H1 (cell line): Measurements from ENCODE around the gene TMEM255B. TPM values are rescaled to one million over a fixed set of nuclear protein-coding genes. Genes with fewer than 3 reads are reported as not detected.

ENCODE experiments used
- CTCF ChIA-PET: fragments of 300-600 bp; sonication (Branson Sonifier 250); formaldehyde crosslinking; loops from one replicate; lab custom pipeline; 2021; ENCODE audit not compliant: partially characterized antibody; lab: Charles Lee
- POLR2A ChIA-PET: fragments of 300-600 bp; sonication (Branson Sonifier 250); formaldehyde crosslinking; loops from one replicate; lab custom pipeline; 2021; ENCODE audit warnings: inconsistent platforms; ENCODE audit not compliant: partially characterized antibody; lab: Charles Lee
- DNase-seq, 2 experiments: peaks; one replicate each; pipeline versions ENCODE4 v3.0.0 to v3.0.0-alpha.2; 2010 to 2022; ENCODE audit warnings: low spot score in 2 of 2, low read depth in 1 of 2, mixed read lengths in 1 of 2
- FAIRE-seq: peaks from 2 replicates; lab custom pipeline; 2011; peaks lifted over from hg19 to GRCh38; lab: Jason Lieb, UNC
- H2AFZ ChIP-seq: 2 replicates; pipeline ENCODE4 v1.8.1; 2012; ENCODE audit warnings: low read length, inconsistent platforms
- H2AK5ac ChIP-seq: 2 replicates; pipeline ENCODE4 v1.6.1; 2013; ENCODE audit warnings: low read depth, low read length
- H2BK120ac ChIP-seq: replicated peaks from 2 replicates; pipeline ENCODE3; 2013; ENCODE audit warnings: low read depth, low read length, inconsistent platforms
- H2BK12ac ChIP-seq: 2 replicates; pipeline ENCODE4 v1.6.1; 2013; ENCODE audit warnings: low read depth, low read length
- H2BK15ac ChIP-seq: 2 replicates; pipeline ENCODE4 v1.6.1; 2013; ENCODE audit warnings: low read length
- H2BK20ac ChIP-seq: 2 replicates; pipeline ENCODE4 v1.6.1; 2013; ENCODE audit warnings: low read length
- H2BK5ac ChIP-seq: 2 replicates; pipeline ENCODE4 v1.6.1; 2013; ENCODE audit warnings: low read depth, low read length
- H3K14ac ChIP-seq: 2 replicates; pipeline ENCODE4 v1.6.1; 2013; ENCODE audit warnings: inconsistent platforms; ENCODE audit not compliant: insufficient read length
- H3K18ac ChIP-seq: 2 replicates; pipeline ENCODE4 v1.6.1; 2013; ENCODE audit warnings: low read length; ENCODE audit errors: extremely low read depth
- H3K23ac ChIP-seq: 2 replicates; pipeline ENCODE4 v1.6.1; 2013; ENCODE audit warnings: inconsistent platforms; ENCODE audit not compliant: insufficient read length
- H3K23me2 ChIP-seq: 2 replicates; pipeline ENCODE4 v1.6.1; 2013; ENCODE audit warnings: low read depth, low read length
- H3K27ac ChIP-seq: 2 replicates; pipeline ENCODE4 v1.6.1; 2011; ENCODE audit warnings: low read depth, low read length, inconsistent platforms
- H3K27me3 ChIP-seq, 4 experiments: replicated peaks in 1 of 4; 1 replicate in 1 of 4; 2 replicates in 3 of 4; pipeline versions ENCODE4 v1.6.1 to v1.8.1; 2011 to 2013; ENCODE audit warnings: low read length in 3 of 4, mild to moderate bottlenecking in 3 of 4, inconsistent platforms in 2 of 4, mixed read lengths in 2 of 4, moderate library complexity in 1 of 4; ENCODE audit not compliant: control insufficient read depth in 3 of 4, insufficient read depth in 3 of 4; ENCODE audit errors: extremely low read depth in 1 of 4
- H3K36me3 ChIP-seq, 4 experiments: 2 replicates each; pipeline versions ENCODE4 v1.6.1 to v1.8.1; 2011 to 2013; ENCODE audit warnings: mild to moderate bottlenecking in 4 of 4, low read length in 3 of 4, moderate library complexity in 2 of 4, control low read depth in 1 of 4, inconsistent platforms in 1 of 4; ENCODE audit not compliant: insufficient read depth in 4 of 4, control insufficient read depth in 2 of 4
- H3K4ac ChIP-seq: replicated peaks from 2 replicates; pipeline ENCODE3; 2013; ENCODE audit warnings: low read length, low read depth, mixed read lengths, inconsistent platforms; ENCODE audit not compliant: insufficient read length
- H3K4me1 ChIP-seq, 4 experiments: replicated peaks in 1 of 4; 1 replicate in 1 of 4; 2 replicates in 3 of 4; pipeline versions ENCODE4 v1.6.1 to v1.8.1; 2011 to 2013; ENCODE audit warnings: low read length in 3 of 4, inconsistent platforms in 2 of 4, mixed read lengths in 1 of 4; ENCODE audit not compliant: insufficient read depth in 4 of 4, control insufficient read depth in 3 of 4
- H3K4me2 ChIP-seq, 2 experiments: 2 replicates each; pipeline versions ENCODE4 v1.6.1 to v1.8.1; 2011 to 2013; ENCODE audit warnings: low read depth in 2 of 2, low read length in 2 of 2, control low read depth in 1 of 2, inconsistent platforms in 1 of 2, mild to moderate bottlenecking in 1 of 2; ENCODE audit not compliant: insufficient read depth in 1 of 2
- H3K4me3 ChIP-seq, 4 experiments: fragments of 200-600, 300-600 bp in 1 of 4; sonication (generic), shearing (Covaris generic), sonication (Bioruptor Twin) in 1 of 4; 2 replicates each; pipeline versions ENCODE4 v1.5.1 to v1.8.1; 2011 to 2016; ENCODE audit warnings: low read length in 4 of 4, low read depth in 3 of 4, control low read depth in 2 of 4, inconsistent platforms in 2 of 4, mild to moderate bottlenecking in 2 of 4, mixed read lengths in 1 of 4, moderate library complexity in 1 of 4; ENCODE audit not compliant: insufficient read depth in 2 of 4; ENCODE audit errors: extremely low read depth in 1 of 4
- H3K56ac ChIP-seq: replicated peaks from 2 replicates; pipeline ENCODE3; 2013; ENCODE audit warnings: low read depth, mild to moderate bottlenecking, mixed read lengths, low read length, inconsistent platforms; ENCODE audit not compliant: insufficient read length
- H3K79me1 ChIP-seq: 2 replicates; pipeline ENCODE4 v1.6.1; 2013; ENCODE audit warnings: low read depth, low read length, control low read depth
- H3K79me2 ChIP-seq, 2 experiments: 2 replicates each; pipeline versions ENCODE4 v1.6.1 to v1.8.1; 2012 to 2013; ENCODE audit warnings: low read length in 2 of 2, mild to moderate bottlenecking in 2 of 2, inconsistent platforms in 1 of 2; ENCODE audit not compliant: insufficient read depth in 2 of 2, control insufficient read depth in 1 of 2
- H3K9ac ChIP-seq, 4 experiments: replicated peaks in 1 of 4; 1 replicate in 1 of 4; 2 replicates in 3 of 4; pipeline versions ENCODE4 v1.6.1 to v1.8.1; 2011 to 2013; ENCODE audit warnings: low read depth in 3 of 4, low read length in 3 of 4, control low read depth in 2 of 4, mild to moderate bottlenecking in 2 of 4, moderate library complexity in 2 of 4, inconsistent platforms in 1 of 4; ENCODE audit errors: extremely low read depth in 1 of 4
- H3K9me3 ChIP-seq, 2 experiments: 2 replicates each; pipeline versions ENCODE4 v1.6.1 to v1.8.1; 2012 to 2013; ENCODE audit warnings: mild to moderate bottlenecking in 2 of 2, moderate library complexity in 2 of 2, control low read depth in 1 of 2, inconsistent platforms in 1 of 2, low read depth in 1 of 2, low read length in 1 of 2, mixed read lengths in 1 of 2; ENCODE audit not compliant: insufficient read depth in 2 of 2
- H4K20me1 ChIP-seq, 2 experiments: replicated peaks in 1 of 2; 2 replicates each; pipeline versions ENCODE3 to v1.8.1; 2011 to 2013; ENCODE audit warnings: inconsistent platforms in 2 of 2, low read length in 2 of 2, mild to moderate bottlenecking in 1 of 2; ENCODE audit not compliant: insufficient read depth in 2 of 2, control insufficient read depth in 1 of 2
- H4K5ac ChIP-seq: 2 replicates; pipeline ENCODE4 v1.6.1; 2013; ENCODE audit warnings: low read length, low read depth, mixed read lengths, inconsistent platforms; ENCODE audit not compliant: insufficient read length
- H4K8ac ChIP-seq: 2 replicates; pipeline ENCODE4 v1.8.0; 2013; ENCODE audit warnings: mild to moderate bottlenecking, moderate library complexity, low read length, inconsistent platforms; ENCODE audit not compliant: insufficient read depth; ENCODE audit errors: extremely low read depth
- H4K91ac ChIP-seq: replicated peaks from 2 replicates; pipeline ENCODE3; 2013; ENCODE audit warnings: low read length, mixed read lengths, inconsistent platforms; ENCODE audit not compliant: insufficient read length
- CHD2 ChIP-seq: IDR thresholded peaks from 2 replicates; pipeline ENCODE4 v1.6.1; 2012; ENCODE audit warnings: low read length, improper control_type of control experiment
- CTBP2 ChIP-seq: IDR thresholded peaks from 2 replicates; pipeline ENCODE4 v1.7.0; 2011; ENCODE audit warnings: borderline replicate concordance, mild to moderate bottlenecking, moderate library complexity, mixed read lengths, low read length; ENCODE audit not compliant: insufficient read depth, insufficient read length
- CTCF ChIP-seq, 3 experiments: IDR thresholded peaks; 1 replicate in 2 of 3; 2 replicates in 1 of 3; pipeline versions ENCODE4 v1.5.1 to v1.6.1; 2011; ENCODE audit warnings: low read length in 3 of 3, mild to moderate bottlenecking in 3 of 3, inconsistent platforms in 2 of 3, low read depth in 1 of 3, moderate library complexity in 1 of 3; ENCODE audit not compliant: insufficient read depth in 1 of 3; ENCODE audit errors: control extremely low read depth in 1 of 3
- JUND ChIP-seq: IDR thresholded peaks from 2 replicates; pipeline ENCODE4 v1.6.1; 2011; ENCODE audit warnings: mild to moderate bottlenecking, improper control_type of control experiment, low read length
- KDM5A ChIP-seq: fragments of 200-600 bp; IDR thresholded peaks from 2 replicates; pipeline ENCODE4 v1.7.1; 2012; ENCODE audit warnings: mild to moderate bottlenecking, low read length, inconsistent platforms, mixed read lengths
- MAX ChIP-seq: IDR thresholded peaks from 2 replicates; pipeline ENCODE4 v1.6.1; 2012; ENCODE audit warnings: inconsistent platforms
- PHF8 ChIP-seq: fragments of 200-600 bp; sonication (generic); conservative IDR thresholded peaks from 2 replicates; pipeline ENCODE4 v1.7.1; 2012; ENCODE audit warnings: low read depth, mild to moderate bottlenecking, inconsistent platforms, low read length, moderate library complexity
- SP2 ChIP-seq: IDR thresholded peaks from 2 replicates; pipeline ENCODE4 v1.6.1; 2012; ENCODE audit warnings: mild to moderate bottlenecking, low read length, inconsistent platforms
- TBP ChIP-seq: IDR thresholded peaks from 2 replicates; pipeline ENCODE4 v1.6.1; 2011; ENCODE audit warnings: low read depth, low read length, improper control_type of control experiment
- TCF12 ChIP-seq: IDR thresholded peaks from 2 replicates; pipeline ENCODE4 v1.6.1; 2011; ENCODE audit warnings: low read depth, mild to moderate bottlenecking, low read length
- WGBS, 2 experiments: shearing (Covaris generic) in 1 of 2; methylation state at CpG; one replicate each; pipeline versions ENCODE4 v1.1.6 to v1.1.7; 2013 to 2015; ENCODE audit warnings: low lambda C conversion rate in 2 of 2, mixed read lengths in 2 of 2, inconsistent platforms in 1 of 2, low coverage in 1 of 2, missing lambda C conversion rate in 1 of 2; ENCODE audit not compliant: insufficient replicate concordance in 2 of 2, insufficient coverage in 1 of 2, insufficient read length in 1 of 2; ENCODE audit errors: extremely low coverage in 1 of 2, missing lambda C conversion rate in 1 of 2; 5-methylcytosine and 5-hydroxymethylcytosine counted together
- polyA plus RNA-seq, 7 experiments: library from polyadenylated mRNA; depleted of rRNA in 3 of 7; stranded (reverse) in 5 of 7; unstranded in 2 of 7; fragments of >200 nt in 5 of 7; fragments of 200-250 nt in 2 of 7; gene quantifications; 1 replicate in 5 of 7; 2 replicates in 1 of 7; 4 replicates in 1 of 7; pipeline versions ENCODE4 v1.2.1 to v1.2.3, GENCODE V29; 2011 to 2013; ENCODE audit warnings: missing spikeins in 2 of 7, mixed read lengths in 2 of 7
- total RNA-seq: library from RNA; stranded (reverse); fragmentation: NEBNext Ultra II Directional; extraction: Animal tissue kit (Norgen Biotek cat#: 25700); gene quantifications from 2 replicates; pipeline ENCODE4 v1.2.1, GENCODE V29; 2021

Gene TMEM255B
- total and polyA plus RNA-seq, 2 of the 8 experiments (the other 6 are each of a cell fraction or from before 2014, with no cell fraction given): 3.4 to 4.4 TPM

- H3K23ac ChIP-seq: no peak overlapping the region
- 88% methylated on average over 19 of the region's 19 CpGs; no CpG with 5 or more reads in 1 of the 2 experiments for WGBS, 2 experiments
- no peak overlapping the region for H2AFZ ChIP-seq
- no peaks in the 10 kb centered on the region for H3K79me1 ChIP-seq
- H2BK5ac ChIP-seq: no peak overlapping the region
- H4K91ac ChIP-seq: no peak overlapping the region
- H3K4ac ChIP-seq: no peak overlapping the region
- no peak for TF ChIP-seq TCF12
- TF ChIP-seq MAX: no peak
- no peak for TF ChIP-seq SP2
- no peak for TF ChIP-seq KDM5A
- no peak for TF ChIP-seq JUND
- TF ChIP-seq CTCF (IDR thresholded peaks at IDR 0.05; ENCODE audit: control extremely low read depth in 1 of 3, insufficient read depth in 1 of 3, low read depth in 1 of 3, low read length in 3 of 3): no peak
- TF ChIP-seq CTBP2: no peak
- no peak for TF ChIP-seq PHF8
- TF ChIP-seq CHD2: no peak
- no peak for TF ChIP-seq TBP
- TF ChIP-seq, all 59 proteins: peak for 0
- DNase-seq (no peak), FAIRE-seq (no peak)
- no peaks in the 10 kb centered on the region; a peak in 1 of 7 replicates for H3K27me3 ChIP-seq
- H3K4me3 ChIP-seq: no peak overlapping the region
- no peak overlapping the region for H3K56ac ChIP-seq
- no peak overlapping the region for H2AK5ac ChIP-seq
- no peak overlapping the region for H3K9ac ChIP-seq
- no peak overlapping the region for H2BK15ac ChIP-seq
- no peak overlapping the region for H2BK12ac ChIP-seq
- no peaks in the 10 kb centered on the region for H3K23me2 ChIP-seq
- H3K4me1 ChIP-seq: peaks cover 0 to 7% (median 0%) of the 10 kb centered on the region in 4 experiments; a peak in 2 of 7 replicates
- no peaks in the 10 kb centered on the region for H3K9me3 ChIP-seq
- H3K27ac ChIP-seq: no peak overlapping the region
- H4K5ac ChIP-seq: no peak overlapping the region
- H4K20me1 ChIP-seq: no peaks in the 10 kb centered on the region
- no peak overlapping the region for H3K14ac ChIP-seq
- no peak overlapping the region for H3K4me2 ChIP-seq
- no peak overlapping the region for H4K8ac ChIP-seq
- POLR2A ChIA-PET: no interaction called here
- H2BK20ac ChIP-seq: no peak overlapping the region
- CTCF ChIA-PET: interaction anchor here (2.0 kb wide), 1 partner anchor 13 kb away, joined by 10 read pairs; no protein-coding TSS in a partner anchor
- no peak overlapping the region for H3K18ac ChIP-seq
- no peaks in the 10 kb centered on the region for H3K79me2 ChIP-seq
- H3K36me3 ChIP-seq: peaks cover 0 to 13% (median 4%) of the 10 kb centered on the region in 4 experiments; a peak in 3 of 8 replicates
- no peak overlapping the region for H2BK120ac ChIP-seq
Observed at GRCh38 chr13:113827021-113827420, 68.0 kb downstream of the TMEM255B start.
